ENCODE data around the gene MED12L.
"Not testable (repeated sequence)": the region's sequence is repeated elsewhere in the genome, so short reads cannot be mapped to it uniquely, and the experiment has no call there.

Gene MED12L

DNA sequence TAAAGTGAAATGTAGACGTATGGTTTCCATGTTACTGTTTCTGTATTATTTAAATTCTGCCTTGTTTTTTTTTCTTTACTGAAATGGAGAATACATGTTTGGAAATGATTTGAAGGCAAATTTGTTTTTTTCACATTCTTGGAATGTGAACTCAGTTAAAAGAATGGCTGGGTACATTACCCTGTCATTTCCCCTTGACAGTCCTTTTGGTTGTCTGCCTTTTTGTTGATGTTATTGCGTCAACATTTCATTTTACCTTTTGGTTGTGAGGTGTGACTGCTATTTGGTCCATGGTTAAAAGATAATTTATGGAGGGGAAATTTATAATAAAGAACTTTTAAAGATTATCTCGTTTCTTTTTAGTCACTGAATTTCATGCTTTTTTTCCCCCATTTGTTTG is 120.7 kb downstream of the MED12L start:
- no peak for DNase-seq (ENCODE audit: low read depth in 2 of 3, low spot score in 1 of 3)

DNA sequence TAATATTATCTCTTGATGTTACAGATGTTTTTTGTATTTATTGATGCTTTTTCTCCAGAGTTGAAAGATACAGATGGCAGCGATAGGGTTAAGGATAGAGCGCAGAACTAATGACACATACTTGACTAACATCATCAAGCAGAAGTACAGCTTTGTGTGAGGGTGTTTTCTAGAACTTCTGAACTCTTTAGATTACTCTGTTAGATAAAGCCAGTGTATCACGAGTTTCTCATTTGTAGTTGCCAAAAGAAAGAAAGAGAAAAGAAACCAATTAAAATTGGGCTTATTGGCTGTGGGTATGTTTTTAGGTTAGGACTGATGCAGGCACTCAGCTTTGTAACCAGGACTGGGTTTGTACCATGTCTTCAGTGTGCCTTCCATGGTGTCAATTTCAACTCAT is 124.2 kb downstream of the MED12L start:
- DNase-seq (ENCODE audit: low read depth in 2 of 3, low spot score in 1 of 3), result no peak

DNA sequence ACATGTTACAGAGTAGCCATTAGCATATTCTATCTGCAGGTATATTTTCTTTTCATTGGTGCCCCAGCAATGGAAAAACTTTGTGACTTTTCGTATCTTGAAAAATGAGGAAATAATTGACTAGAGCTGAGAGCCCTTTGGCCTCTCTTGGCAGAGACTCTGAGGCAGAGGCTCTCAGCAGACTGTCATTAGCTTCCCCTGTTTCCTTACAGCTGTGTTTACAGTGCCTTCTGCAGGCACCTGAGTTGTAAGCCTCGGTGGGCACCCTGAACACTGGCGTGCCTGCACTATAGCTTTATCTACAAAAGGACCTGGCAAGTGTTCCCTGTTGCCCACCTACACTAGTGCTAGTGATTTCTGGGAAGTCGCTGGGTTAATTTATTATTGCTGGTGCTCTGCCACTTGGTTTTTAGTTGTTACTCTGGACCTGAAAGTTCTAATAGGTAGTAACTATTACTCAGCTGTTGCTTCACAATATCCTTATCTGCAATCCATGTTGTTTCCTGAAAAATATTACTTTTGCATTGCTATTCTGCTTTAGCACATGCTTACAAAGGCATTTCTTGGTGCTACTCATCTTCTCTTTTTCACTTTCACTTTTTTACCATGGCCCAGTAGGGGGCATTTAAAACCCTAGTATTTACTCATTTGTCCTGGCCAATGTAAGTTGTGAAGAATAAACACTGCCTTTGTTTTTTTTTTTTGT is 125.4 kb downstream of the MED12L start:
- no peak for DNase-seq (ENCODE audit: low read depth in 2 of 3, low spot score in 1 of 3)

DNA sequence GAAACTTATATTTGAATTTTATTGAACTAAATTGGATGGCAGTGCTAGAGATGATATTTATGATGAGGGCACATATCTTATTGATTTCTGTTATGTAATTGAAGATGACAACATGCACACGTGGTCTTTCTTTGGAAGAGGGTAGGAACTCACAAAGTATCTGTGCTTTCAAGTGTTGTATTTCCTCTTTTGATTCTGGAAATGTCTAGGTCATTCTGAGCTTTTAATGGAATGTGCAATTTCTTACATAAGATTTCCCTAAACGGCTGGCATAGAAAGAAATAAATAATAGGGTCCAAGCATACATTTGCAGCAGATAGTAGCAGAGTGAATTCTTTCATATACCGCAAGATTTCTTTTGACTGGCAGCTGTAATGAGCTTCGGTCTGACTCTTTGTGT is 127.7 kb downstream of the MED12L start:
- DNase-seq (ENCODE audit: low read depth in 2 of 3, low spot score in 1 of 3), result no peak

DNA sequence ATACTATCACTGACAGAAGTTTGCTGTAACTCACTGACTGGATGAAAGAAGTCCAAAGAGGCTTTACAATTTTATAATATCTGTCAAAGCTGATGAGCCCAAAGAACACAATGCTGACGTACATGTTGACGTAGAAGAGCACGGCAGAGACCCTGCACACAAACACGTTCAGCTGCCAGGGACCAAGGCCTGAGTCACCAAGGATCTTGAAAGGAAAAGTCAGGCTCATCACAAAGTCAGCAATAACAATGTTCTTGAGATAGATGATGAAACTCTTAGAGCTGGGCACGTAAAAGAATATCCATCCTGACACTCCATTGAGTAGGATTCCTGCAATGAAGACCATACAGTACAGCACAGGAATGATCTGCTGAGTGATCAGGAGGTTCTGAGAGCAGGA is 128.4 kb downstream of the MED12L start:
- no peak for DNase-seq (ENCODE audit: low read depth in 2 of 3, low spot score in 1 of 3)

DNA sequence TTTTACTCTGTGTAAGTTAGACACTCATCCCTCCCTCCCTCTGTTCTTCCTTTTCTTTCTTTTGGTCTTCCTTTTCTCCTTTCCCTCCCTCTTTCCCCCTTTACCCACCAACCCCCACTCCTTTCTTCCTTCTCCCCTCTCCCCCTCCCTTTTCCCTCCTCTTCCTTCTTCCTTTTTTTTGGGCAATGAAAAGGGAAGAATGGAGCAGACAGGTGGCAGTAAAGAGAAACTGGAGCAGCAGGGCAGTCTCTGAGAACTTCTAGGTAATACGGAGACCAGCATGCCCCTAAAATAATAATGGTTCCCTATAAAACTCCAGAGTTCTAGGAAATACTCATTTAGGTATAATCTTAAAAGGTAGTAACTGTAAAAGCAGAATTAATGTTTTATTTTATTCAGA is 129.0 kb downstream of the MED12L start:
- no peak for DNase-seq (ENCODE audit: low read depth in 2 of 3, low spot score in 1 of 3)

DNA sequence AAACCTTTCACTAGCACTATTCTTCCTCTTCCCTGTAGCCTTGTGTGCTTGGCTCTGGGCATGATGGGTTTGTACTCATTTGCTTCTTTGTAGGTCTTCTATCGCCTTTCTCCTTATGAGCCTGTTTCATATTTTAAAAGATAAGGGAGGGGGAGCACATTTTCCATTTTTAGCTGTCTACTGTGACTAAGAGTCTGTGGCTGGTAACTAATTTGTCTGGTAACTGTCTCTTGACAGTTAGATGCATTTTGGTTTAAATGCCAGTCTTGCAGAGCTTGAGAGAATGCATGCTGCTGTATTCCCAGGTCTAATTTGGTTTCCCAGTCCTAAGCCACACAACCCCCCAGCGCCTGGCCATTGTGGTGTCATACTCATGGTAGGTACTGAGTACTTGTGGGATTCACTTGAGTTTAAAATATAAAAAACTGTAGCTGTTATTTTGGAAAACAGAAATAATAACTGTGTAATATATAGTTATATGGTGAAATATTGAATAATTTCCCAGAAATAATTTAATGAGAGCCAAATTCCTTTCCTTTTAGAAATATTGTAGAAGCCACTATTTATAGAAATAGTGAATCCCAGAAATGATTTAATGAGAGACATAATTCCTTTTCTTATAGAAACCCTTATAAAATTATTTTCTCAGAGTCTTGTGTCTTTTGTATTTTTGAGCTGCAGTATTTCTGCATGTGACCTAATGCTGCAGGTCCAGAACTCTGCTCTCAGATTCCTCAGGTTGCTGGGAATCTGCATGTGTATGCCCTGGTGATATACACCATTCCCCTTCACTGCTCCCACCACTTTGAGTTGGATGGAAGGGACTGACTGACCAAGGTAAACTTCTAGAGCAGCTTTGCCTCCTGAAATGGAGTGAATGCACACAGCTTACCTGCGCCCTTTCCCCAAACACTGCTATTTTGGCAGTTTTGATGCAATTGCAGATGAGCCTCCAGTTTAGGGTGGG is 131.5 kb downstream of the MED12L start:
- no peak for DNase-seq (ENCODE audit: low read depth in 2 of 3, low spot score in 1 of 3)

DNA sequence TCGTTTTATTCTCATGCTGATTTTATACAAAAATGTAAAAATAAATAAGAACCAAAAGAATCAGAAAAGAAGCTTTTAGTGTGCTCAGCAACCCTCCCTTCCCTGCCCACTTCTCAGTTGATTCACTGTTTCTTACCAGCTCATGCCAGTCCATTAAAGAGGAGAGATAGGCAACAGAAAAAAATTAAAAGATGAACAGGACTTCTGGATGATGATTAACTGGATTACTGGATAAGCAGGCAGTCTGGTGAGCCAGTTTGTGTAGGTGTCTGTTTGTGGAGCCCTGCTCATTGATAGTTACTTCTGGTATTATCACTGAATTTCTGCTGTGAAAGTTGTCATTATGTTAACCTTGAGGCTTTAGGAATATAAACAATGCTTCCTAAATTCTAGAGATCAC is 132.7 kb downstream of the MED12L start:
- no peak for DNase-seq (ENCODE audit: low read depth in 2 of 3, low spot score in 1 of 3)

DNA sequence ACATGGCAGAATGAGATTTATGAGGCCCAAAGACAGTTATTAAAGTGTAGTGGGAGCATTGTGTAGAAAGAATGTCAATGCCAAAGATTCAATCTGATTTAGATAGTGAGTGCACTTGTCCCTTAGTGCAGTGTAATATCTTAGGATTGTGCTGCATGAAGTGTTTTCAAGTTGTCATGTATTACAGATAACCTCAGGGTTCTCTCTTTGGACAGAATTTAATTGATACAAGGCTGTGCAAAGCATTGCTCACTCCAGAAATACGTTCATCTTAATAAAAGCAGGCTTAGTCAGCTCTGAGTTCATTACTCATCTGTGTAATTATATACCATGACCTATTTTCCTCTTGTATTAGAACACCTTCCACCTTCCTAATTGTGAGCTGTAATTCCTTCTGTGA is 133.6 kb downstream of the MED12L start:
- no peak for DNase-seq (ENCODE audit: low read depth in 2 of 3, low spot score in 1 of 3)

DNA sequence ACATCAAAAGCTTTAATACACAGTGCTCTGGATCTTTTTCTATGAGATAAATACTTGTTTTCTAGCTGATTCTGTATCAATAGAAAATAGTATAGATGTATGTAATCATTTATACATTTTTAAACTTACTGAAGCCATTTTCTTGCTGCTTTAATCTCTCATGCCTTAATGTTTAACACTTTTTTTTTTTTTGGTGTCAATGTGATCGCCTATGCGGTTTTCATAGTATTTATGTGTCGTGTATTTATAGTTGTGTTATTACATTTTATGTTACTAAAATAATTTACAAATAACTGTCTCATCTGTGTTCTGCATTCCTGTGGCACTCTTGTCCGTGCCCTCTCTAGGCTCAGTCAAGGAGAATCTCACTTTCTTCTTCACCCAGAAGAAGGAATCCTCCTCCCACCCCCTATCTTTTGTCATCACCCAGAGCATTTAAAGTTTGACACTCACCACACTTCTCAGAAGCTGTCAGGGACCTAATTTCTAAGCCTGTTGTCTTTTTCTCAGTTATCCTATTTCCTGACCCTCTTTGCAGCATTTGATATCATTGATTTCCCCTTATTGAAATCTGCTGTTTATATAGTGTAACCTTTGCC is 138.9 kb downstream of the MED12L start:
- no peak for DNase-seq (ENCODE audit: low read depth in 2 of 3, low spot score in 1 of 3)

DNA sequence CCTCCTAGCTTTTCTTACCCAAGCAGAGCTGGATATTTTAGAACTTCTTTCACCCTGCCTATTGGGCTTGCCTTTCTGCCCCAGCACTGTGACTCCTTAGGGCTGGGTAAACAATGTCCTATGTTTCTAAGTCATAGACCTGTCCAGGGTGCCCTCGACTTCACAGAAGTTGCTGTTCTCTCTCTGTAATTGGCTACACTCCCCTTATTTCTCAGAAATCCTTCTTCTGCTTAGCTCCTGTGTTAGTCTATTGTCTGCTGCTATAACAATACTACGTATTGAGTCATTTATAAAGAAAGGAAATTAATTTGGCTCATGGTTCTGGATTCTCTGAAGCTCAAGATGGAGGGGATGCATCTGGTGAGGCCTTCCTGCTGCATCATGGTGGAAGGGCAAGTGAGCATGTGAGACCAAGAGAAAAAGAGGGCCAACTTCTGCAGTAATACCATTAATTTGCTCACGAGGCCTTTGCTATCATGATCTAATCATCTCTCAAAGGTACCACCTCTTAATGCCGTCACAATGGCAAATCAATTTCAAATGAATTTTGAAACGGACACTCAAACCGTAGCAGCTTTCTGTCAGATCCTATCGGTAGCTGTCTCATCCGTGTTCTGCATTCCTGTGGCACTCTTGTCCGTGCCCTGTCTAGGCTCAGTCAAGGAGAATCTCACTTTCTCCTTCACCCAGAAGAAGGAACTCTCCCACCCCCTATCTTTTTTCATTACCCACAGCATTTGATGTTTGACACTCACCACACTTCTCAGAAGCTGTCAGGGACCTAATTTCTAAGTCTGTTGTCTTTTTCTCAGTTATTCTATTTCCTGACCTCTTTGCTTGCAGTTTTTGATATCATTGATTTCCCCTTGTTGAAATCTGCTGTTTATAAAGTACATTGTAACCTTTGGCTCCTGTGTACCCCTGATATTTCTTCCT is 139.8 kb downstream of the MED12L start:
- DNase-seq (ENCODE audit: low read depth in 2 of 3, low spot score in 1 of 3), result no peak

DNA sequence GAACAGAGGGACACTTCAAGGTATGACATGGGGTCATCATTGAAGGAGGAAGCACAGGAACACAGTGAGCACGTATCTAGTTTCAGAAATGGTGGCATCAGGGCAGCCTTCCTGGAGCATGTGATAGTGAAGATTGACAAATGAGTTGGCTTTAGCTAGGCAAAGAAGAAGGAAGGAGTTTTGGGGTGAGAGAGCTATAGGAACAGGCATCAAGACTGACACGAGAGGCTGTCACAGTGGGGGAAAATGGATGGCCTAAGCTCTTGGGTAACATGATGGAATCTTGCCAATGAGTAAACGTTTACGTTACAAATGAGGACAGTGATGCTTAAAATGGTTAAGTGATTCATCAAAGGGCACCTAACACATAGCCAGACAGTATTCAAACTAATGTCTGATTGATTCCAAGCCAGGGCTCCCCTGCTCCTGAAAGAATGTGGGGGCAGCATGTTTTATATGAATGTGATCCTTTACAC is 140.7 kb downstream of the MED12L start:
- DNase-seq (ENCODE audit: low read depth in 2 of 3, low spot score in 1 of 3), result no peak

DNA sequence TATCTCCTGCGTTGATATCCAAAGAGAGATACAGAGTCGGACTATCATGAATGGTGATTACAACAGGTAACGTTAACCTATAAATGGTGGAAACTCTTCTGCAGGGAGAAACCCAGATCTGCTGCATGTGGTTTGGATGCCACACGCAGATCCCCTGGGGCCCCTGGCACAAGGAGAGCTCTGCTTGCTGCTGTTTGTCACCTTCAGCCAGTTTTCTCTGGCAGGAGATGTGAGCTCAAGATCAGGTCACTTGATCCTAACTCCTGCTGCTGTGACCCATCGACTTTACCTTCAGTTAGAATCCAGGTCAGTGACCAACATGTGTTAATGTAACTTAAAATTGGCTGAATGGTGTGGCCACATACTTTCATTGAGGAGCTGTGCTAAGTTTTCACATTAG is 141.4 kb downstream of the MED12L start:
- no peak for DNase-seq (ENCODE audit: low read depth in 2 of 3, low spot score in 1 of 3)

DNA sequence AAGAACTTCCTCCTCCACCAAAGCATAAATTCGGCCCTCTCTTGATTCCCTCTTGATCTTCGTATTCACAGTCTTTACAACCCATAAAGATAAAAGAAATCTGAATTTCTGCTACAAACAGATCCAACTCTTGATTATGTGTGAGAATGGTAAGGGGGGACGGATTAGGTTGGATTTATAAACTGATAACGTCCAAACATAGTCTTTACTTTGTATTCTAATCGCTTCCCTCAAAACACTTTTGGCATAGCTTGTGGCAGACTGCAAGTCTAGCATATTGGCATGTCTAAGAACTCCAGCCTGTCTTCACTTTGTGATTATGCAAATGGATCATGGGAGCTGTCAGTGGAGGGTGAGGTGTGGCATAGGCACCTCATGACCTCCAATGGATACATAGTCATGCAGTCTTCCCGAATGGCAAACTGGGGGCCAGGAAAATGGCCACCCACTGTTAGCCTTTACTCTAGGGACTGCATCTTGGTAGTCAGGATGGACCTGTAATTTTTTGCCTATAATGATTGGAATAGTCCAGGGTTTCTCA is 141.9 kb downstream of the MED12L start:
- no peak for DNase-seq (ENCODE audit: low read depth in 2 of 3, low spot score in 1 of 3)

DNA sequence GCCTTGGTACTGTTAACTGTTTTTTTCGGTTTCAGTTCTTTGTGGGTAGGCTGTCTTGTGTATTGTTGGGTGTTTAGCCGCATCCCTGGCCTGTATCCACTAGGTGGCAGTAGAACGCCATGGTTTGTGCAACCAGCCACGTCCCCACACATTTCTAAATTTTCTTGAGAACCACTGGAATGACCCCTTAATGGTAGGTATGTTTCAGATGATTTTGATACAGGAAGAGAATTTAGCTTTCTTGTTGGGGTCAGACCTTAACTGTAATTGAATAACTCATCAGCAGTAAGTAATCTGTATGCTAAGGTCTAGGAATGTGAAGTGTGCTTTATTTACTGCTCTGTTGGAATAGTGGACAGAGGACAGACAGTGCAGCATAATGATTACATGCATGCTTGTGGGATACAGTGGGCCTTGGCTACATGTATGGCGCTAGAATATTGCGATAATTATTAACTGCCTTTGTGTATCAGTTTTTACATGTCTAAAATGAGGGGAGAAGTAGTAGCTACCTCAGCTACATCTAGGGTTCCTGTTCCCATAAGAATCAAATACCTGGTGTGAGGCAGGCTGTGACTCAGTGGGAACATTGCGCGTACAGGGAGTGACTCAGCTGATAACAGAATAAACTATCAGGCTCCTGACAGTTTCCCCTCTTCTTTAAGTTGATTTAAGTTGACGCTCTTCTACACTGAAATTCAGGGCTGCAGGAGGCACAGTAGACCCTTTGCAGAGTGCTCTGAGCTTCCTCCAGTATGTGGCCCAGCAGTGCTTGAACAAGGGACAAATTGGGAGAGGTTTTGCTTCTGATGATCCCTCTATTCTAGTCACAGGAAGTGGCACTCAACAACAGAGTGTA is 142.6 kb downstream of the MED12L start:
- DNase-seq (ENCODE audit: low read depth in 2 of 3, low spot score in 1 of 3), result peak; percentile 65 to 90 (median 69)

DNA sequence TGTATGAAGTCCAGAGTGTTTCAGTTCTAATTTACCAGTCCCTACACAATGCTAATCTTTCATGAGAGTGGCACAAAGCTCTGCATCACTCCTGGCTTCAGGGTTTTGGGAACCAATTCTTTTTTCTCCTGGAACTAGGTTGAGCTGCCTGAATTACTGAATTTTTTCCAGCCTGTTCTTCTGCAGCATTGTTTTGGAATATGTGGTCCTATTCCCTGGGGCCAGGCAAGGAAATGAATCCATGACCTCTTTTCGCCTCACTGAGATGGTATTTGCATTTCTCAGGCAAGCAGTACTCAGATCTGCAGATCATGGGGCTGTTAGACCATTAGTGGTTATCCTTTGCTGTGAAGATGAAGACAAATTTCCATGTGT is 143.2 kb downstream of the MED12L start:
- no peak for DNase-seq (ENCODE audit: low read depth in 2 of 3, low spot score in 1 of 3)

DNA sequence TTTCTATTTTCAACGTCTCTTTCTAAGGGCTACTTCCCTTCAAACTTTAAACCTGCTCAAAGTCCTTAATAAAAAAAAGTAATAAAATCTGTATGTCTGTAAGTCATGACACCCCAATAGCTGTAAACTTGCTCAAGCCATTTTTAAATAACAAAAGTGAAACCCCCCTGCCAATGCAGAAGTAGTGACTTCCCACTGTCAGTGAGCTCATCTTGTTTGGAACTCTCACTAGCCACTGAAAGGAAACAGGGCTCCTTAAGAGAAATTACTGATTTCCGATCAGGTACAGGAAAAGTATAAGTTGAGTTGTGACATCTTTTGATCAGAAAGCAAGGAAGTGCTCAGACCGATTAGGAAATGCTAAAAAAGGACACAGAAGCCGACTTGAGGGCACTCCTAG is 145.2 kb downstream of the MED12L start:
- DNase-seq (ENCODE audit: low read depth in 2 of 3, low spot score in 1 of 3), result no peak

DNA sequence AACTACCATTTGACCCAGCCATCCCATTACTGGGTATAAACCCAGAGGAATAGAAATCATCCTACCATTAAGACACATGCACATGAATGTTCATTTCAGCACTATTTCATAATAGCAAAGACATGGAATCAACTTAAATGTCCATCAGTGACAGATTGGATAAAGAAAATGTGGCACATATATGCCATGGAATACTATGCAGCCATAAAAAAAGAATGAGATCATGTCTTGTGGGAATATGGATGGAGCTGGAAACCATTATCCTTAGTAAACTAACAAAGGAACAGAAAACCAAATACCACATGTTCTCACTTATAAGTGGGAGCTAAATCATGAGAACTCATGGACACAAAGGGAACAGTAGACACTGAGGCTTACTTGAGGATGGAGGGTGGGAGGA is 146.9 kb downstream of the MED12L start:
- DNase-seq (ENCODE audit: low read depth in 2 of 3, low spot score in 1 of 3), result not testable (repeated sequence)

DNA sequence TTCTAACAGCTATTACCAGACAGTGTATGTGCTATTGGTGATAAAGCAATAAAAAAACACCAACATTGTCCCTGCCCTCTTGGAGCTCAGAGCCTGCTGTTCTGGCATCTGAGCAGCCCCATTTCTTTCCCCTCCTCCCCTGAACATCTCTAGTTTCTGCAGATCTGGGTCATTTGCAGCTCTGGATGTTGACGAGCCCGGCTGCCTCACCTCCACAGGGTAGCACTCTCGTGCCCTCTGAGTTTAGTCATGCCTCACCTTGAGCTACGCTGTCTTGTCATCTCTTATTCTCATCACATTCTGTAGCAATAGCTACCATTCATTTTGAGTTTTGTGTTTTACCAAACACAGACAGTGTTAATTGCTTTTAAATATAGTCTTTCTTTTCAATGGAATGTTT is 147.5 kb downstream of the MED12L start:
- DNase-seq (ENCODE audit: low read depth in 2 of 3, low spot score in 1 of 3), result no peak

DNA sequence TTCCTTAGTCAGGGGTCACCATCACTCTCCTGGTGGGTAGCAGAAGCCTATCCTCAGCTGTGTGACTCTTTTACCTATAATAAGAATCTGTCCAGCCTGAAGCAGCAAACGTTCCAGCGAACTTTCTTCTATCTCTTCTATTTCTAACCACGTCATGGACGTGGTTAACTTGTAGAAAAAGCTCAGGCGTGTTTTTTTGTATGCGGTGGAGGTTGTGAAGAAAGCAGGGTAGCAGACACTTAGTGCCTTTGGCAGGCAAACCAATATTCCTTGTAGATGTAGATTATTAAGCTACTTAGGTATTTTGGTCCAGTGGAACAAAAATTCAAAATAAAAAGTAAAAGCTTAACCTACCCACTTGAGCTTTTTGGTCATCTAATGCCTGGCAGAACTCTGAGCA is 149.4 kb downstream of the MED12L start:
- DNase-seq (ENCODE audit: low read depth in 2 of 3, low spot score in 1 of 3), result no peak
